Choroid plexus epithelial cell (primary cell): ENCODE measurements around the gene WDR18.
"Not testable (repeated sequence)": the region's sequence is repeated elsewhere in the genome, so short reads cannot be mapped to it uniquely, and the experiment has no call there.

Experiments used
- DNase-seq: peaks from one replicate; pipeline ENCODE4 v3.0.0-alpha.2; 2010; ENCODE audit warnings: low read depth
- H3K4me3 ChIP-seq: 2 replicates; pipeline ENCODE4 v1.5.1; 2011; ENCODE audit warnings: low read depth, mild to moderate bottlenecking, control low read depth, low read length, moderate library complexity
- TF ChIP-seq, protein P1 (sequence below): conservative IDR thresholded peaks from 2 replicates; pipeline ENCODE4 v1.5.1; 2011; ENCODE audit warnings: low read depth, mild to moderate bottlenecking, control low read depth, inconsistent platforms, low read length, moderate library complexity

The WDR18 gene

DNA sequence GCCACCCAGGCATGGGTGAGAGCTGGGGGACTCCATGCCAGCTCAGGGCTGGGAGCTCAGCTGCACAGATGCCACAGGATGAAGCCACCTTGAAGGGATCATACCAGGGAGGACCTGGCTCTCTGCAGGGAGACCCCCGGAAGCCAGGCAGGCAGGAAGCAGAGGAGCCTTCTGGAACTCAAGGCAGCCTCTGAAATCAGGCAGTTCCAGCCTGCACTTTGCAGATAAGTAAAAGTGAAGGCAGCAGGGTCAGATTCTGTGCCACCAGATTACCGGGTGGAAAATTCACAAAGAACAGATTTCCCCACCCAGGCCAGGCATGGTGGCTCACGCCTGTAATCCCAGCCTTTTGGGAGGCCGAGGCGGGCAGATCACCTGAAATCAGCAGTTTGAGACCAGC lies 34.2 kb downstream of the WDR18 start:
- TF ChIP-seq, protein P1, sequence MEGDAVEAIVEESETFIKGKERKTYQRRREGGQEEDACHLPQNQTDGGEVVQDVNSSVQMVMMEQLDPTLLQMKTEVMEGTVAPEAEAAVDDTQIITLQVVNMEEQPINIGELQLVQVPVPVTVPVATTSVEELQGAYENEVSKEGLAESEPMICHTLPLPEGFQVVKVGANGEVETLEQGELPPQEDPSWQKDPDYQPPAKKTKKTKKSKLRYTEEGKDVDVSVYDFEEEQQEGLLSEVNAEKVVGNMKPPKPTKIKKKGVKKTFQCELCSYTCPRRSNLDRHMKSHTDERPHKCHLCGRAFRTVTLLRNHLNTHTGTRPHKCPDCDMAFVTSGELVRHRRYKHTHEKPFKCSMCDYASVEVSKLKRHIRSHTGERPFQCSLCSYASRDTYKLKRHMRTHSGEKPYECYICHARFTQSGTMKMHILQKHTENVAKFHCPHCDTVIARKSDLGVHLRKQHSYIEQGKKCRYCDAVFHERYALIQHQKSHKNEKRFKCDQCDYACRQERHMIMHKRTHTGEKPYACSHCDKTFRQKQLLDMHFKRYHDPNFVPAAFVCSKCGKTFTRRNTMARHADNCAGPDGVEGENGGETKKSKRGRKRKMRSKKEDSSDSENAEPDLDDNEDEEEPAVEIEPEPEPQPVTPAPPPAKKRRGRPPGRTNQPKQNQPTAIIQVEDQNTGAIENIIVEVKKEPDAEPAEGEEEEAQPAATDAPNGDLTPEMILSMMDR: no peak
- no peak for DNase-seq
- no peak overlapping the region for H3K4me3 ChIP-seq

DNA sequence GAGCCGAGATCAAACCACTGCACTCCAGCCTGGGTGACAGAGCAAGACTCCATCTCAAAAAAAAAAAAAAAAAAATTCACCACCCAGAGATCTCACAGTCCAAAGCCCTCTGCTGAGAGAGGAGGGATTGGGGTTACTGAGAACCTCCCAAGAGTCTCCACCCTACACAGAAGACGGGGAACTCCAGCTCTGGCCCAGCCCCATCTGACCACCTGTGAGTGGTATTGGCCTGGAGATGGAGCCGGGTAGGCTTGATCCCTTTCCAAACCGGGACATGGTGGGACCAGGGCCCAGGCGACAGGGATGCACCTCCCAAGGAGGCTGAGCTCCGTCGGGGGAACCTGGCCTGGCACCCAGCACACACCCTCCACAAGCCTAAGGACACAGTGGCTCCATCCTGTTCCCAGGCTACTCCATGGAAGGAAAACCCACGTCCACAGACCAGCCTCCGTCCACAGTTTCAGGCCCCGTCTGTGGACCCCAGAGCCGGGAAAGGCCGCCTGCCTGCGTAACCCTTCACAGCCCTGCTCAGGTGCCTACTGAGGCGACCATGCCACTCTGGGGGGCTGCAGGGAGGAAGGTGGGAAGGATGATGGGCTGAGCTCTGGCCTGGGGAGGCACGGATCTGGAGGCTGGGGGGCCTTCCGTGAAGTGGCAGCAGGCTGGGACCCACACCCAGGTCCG lies 34.9 kb downstream of the WDR18 start:
- TF ChIP-seq, protein P1: no peak
- peak overlapping the region; percentile 90 for H3K4me3 ChIP-seq
- DNase-seq: no peak

DNA sequence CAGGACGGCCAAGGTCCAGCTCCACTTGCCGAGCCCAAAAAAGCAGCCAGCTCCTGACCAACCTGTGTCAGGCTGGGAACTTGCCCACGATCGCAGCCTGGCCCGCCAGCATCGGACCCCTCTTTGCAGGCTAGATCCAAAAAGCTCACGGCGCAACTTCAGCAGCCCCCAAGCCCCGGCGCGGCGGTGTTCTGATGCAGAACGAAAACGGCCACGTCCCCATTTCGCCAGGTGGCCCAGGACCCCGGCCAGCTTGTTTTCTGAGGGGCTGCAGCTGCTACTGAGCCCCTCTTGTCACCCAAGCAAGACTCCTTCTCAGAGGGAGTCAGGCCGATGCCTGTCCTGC lies 35.4 kb downstream of the WDR18 start:
- TF ChIP-seq, protein P1: no peak
- DNase-seq: no peak
- H3K4me3 ChIP-seq: peak overlapping the region; percentile 90

DNA sequence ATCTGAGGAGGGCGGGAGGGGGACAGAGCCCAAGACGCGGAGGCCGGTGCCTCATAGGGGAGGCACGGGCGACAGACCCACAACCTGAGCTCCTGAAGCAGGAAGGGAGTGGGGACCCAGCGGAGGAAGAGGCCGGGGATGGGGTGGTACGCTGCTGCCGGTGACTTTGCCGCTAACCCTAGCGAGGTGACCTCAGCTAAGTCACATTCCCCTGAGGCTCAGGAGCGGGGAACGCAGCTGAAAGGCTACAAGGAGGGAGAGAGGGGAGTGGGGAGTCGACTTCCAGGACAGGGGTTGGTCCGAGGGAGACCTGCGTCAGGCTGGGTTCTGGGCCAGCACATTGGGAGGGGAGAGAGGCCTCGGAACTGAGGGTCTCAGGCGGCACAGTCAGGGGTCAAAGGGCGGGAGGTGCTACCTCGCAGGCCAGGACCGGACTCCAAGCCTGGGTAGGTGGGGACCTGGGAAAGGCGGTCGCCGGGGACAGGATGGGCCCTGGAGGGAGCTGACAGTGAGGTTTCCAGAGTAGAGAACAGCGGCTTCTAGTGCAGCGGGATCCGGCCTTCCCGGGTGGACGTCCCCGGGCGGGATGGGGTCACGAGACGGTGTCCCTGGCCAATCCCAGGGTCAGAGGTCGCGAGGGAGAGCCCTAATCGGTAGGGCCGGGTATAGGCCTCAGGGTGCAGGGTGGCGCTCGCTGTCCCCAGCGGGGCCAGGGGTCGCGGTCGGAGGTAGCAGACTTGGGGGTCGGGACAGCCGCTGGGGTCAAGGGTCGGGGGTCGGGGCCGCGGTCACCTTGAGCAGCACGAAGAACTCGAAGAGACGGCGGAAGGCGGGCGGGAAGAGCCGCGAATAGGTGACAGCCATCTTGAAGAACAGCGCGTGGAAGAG lies 36.1 kb downstream of the WDR18 start:
- no peak for DNase-seq

DNA sequence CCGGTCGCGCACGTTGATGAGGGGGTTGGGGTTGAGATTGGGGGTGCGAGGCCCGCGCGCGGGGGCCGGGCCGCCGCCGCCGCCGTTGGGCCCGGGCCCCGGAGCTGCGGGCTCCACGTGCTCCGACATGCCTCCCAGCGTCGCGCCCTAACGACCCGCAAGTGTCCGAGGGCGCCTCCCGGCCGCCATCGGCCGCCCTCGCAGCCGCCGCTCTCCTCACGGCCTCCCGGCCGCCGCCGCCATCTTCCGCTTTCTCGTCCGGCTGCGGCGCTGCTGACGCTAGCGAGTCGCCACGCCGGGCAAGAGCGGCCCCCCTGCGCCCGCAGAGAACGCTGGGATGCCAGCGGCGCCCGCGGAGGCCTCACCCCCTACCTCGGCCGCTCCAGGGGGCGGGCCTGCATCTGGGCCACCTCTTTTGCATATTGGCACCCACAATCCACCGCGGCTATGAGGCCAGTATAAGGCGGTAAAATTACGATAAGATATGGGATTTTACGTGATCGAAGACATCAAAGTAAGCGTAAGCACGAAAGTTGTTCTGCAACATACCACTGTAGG lies 36.8 kb downstream of the WDR18 start, which contains the start of gene TMEM259:
TSS of gene TMEM259 (minus strand) at position 256 of the 558 bp plus-strand sequence. CDS start at position 129, 127 bp downstream.
- DNase-seq: peak; percentile 98
- TF ChIP-seq, protein P1: no peak
- peak within 1 kb of the TSS; percentile 90 for H3K4me3 ChIP-seq

More for the DNA sequence above, 36.1 kb downstream of the WDR18 start:
- H3K4me3 ChIP-seq: peak overlapping the region; percentile 90
- TF ChIP-seq, protein P1: no peak

DNA sequence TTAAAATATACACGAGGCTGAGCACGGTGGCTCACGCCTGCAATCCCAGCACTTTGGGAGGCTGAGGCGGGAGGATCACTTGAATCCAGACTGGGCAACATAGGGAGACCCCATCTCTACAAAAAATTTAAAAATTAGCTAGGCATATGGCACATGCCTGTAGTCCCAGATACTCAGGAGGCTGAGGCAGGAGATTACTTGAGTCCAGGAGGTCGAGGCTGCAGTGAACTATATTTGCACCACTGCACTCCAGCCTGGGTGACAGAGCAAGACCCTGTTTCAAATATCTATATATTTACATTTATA lies 39.7 kb downstream of the WDR18 start:
- DNase-seq, H3K4me3 ChIP-seq: not testable (repeated sequence)

DNA sequence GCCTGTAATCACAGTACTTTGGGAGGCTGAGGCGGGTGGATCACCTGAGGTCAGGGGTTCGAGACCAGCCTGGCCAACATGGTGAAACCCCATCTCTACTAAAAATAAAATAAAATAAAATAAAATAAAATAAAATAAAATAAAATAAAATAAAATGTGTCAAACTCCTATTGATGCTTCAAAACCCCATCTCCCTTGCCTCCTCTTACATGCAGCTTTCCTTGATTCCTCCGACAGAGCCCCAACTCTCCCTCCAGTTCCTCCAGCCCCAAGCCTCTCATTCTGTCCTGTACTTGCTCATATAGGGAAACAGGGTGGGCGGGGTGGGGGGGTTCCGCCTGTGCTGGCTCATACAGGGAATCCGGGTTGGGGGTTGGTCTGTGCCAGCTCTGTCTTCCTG lies 40.9 kb downstream of the WDR18 start:
- DNase-seq, H3K4me3 ChIP-seq: not testable (repeated sequence)
